HG03457 (cell line): ENCODE measurements around the gene KLHL25.

Experiments used
- ATAC-seq: cut with Tn5 transposase; IDR thresholded peaks from one replicate; pipeline ENCODE4 v1.9.1; 2021; ENCODE audit warnings: moderate number of reproducible peaks; ENCODE audit not compliant: unreplicated experiment

Gene KLHL25

GRCh38 chr15:85722374-85723152, 72.2 kb downstream of the KLHL25 start:
- no peak for ATAC-seq

- no peak for ATAC-seq
Measured at GRCh38 chr15:85718981-85719380, 75.7 kb downstream of the KLHL25 start.

- no peak for ATAC-seq
Measured at GRCh38 chr15:85718271-85718971, 76.3 kb downstream of the KLHL25 start.

- no peak for ATAC-seq
Measured at GRCh38 chr15:85717212-85717611, 77.5 kb downstream of the KLHL25 start.

GRCh38 chr15:85716261-85716660, 78.5 kb downstream of the KLHL25 start:
- ATAC-seq = no peak

- ATAC-seq = no peak
Measured at GRCh38 chr15:85711580-85712192, 83.0 kb downstream of the KLHL25 start.

GRCh38 chr15:85710340-85710842, 84.3 kb downstream of the KLHL25 start:
- ATAC-seq = peak; percentile 44
